ENCODE data around the gene GALNT11.
"Not testable (repeated sequence)": the region's sequence is repeated elsewhere in the genome, so short reads cannot be mapped to it uniquely, and the experiment has no call there.

DNA sequence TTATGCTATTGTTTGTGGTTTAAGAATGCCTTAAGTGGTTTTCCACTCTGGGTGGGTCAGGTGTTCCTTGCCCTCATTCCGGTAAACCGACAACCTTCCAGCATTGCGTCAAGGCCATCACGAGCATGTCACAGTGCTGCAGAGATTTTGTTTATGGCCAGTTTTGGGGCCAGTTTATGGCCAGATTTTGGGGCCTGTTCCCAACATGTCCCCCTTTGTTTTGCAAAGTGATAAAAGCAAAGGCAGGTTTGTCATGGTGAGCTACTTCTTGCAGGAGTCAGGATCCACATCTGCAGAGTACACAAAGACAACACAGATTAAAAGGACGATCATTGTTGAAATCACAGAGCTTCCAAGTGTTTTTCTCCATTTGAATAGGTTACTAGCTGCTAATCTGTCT, 12.9 kb downstream of the GALNT11 start:
- TF ChIP-seq SPI1 (IDR thresholded peaks at IDR 0.05; ENCODE audit: borderline replicate concordance, low read depth, low read length); HDAC1 (IDR thresholded peaks at IDR 0.05); EZH2 (IDR thresholded peaks at IDR 0.05; ENCODE audit: borderline replicate concordance, low read depth, low read length); KDM5B (IDR thresholded peaks at IDR 0.05; ENCODE audit: insufficient replicate concordance, low read depth, low read length): not testable (repeated sequence)
